ENCODE measurements around the gene ASTN1. TPM values are rescaled to one million over a fixed set of nuclear protein-coding genes. Genes with fewer than 3 reads are reported as not detected.

Gene ASTN1
- total and polyA plus RNA-seq, 9 of the 15 experiments (the other 6 are each of a cell fraction or from before 2014, with no cell fraction given): 0.05 to 0.22 (median 0.18) TPM

GRCh38 chr1:176838276-176838995 is 326.1 kb downstream of the ASTN1 start:
- no peak overlapping the region for H3K4me2 ChIP-seq (ENCODE audit: insufficient read depth, low read length)
- in situ Hi-C loops (cut with MboI) (no loop called here), intact Hi-C loops (cut with micrococcal nuclease) (no loop called here)
- FAIRE-seq (no peak), ATAC-seq (no peak), DNase-seq (ENCODE audit: extremely low read depth in 1 of 4, low spot score in 3 of 4) (no peak)
- CTCF ChIA-PET (ENCODE audit: low intra/inter-chr PET ratio): interaction anchor here (0.6 kb wide), 1 partner anchor 877 kb away, joined by 3 read pairs; no protein-coding TSS in a partner anchor
- H3K36me3 ChIP-seq (ENCODE audit: control insufficient read depth, insufficient read depth, low read length): no peaks in the 10 kb centered on the region
- no peak overlapping the region for H3K27ac ChIP-seq (ENCODE audit: extremely low read depth, low read depth, low read length)
- H2AFZ ChIP-seq (ENCODE audit: low read depth, low read length): no peak overlapping the region
- no peak overlapping the region for H3K4me3 ChIP-seq
- BruUV-seq (replicated peaks): no TSS peak
- 3% methylated on average over 5 of the region's 5 CpGs for WGBS (ENCODE audit: insufficient coverage, low coverage, missing lambda C conversion rate)
- H3K9me1 ChIP-seq (ENCODE audit: control insufficient read depth, insufficient read depth, low read length): no peaks in the 10 kb centered on the region
- H3K4me1 ChIP-seq (replicated peaks in 1 of 2; ENCODE audit: control insufficient read depth in 2 of 2, insufficient read depth in 2 of 2, low read length in 2 of 2): no peaks in the 10 kb centered on the region
- TF ChIP-seq, protein P1, sequence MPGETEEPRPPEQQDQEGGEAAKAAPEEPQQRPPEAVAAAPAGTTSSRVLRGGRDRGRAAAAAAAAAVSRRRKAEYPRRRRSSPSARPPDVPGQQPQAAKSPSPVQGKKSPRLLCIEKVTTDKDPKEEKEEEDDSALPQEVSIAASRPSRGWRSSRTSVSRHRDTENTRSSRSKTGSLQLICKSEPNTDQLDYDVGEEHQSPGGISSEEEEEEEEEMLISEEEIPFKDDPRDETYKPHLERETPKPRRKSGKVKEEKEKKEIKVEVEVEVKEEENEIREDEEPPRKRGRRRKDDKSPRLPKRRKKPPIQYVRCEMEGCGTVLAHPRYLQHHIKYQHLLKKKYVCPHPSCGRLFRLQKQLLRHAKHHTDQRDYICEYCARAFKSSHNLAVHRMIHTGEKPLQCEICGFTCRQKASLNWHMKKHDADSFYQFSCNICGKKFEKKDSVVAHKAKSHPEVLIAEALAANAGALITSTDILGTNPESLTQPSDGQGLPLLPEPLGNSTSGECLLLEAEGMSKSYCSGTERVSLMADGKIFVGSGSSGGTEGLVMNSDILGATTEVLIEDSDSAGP (CRISPR knock-in tag; IDR thresholded peaks at IDR 0.05): no peak
- no peak for TF ChIP-seq HIVEP1 (CRISPR knock-in tag; IDR thresholded peaks at IDR 0.05)
- no peak for TF ChIP-seq CHD4 (IDR thresholded peaks at IDR 0.05; ENCODE audit: insufficient read depth, insufficient replicate concordance, low read depth, low read length, poor library complexity, severe bottlenecking)
- TF ChIP-seq STAT6 (CRISPR knock-in tag; IDR thresholded peaks at IDR 0.05): no peak
- TF ChIP-seq ZNF3 (CRISPR knock-in tag; IDR thresholded peaks at IDR 0.05): no peak
- TF ChIP-seq TCF7L2 (IDR thresholded peaks at IDR 0.05; ENCODE audit: low read depth, low read length): no peak
- TF ChIP-seq NCOA4 (IDR thresholded peaks at IDR 0.05; ENCODE audit: partially characterized antibody): no peak
- no peak for TF ChIP-seq FOXA3 (CRISPR knock-in tag; conservative IDR thresholded peaks at IDR 0.05 in 1 of 2, IDR thresholded peaks at IDR 0.05 in 1 of 2)
- no peak for TF ChIP-seq ZNF347 (CRISPR knock-in tag; IDR thresholded peaks at IDR 0.05; ENCODE audit: low read depth)
- peaks cover 6 to 14% of the 10 kb centered on the region in 2 experiments; a peak in 4 of 5 replicates for H3K27me3 ChIP-seq (ENCODE audit: control insufficient read depth in 2 of 2, insufficient read depth in 2 of 2, low read length in 2 of 2)
- no peaks in the 10 kb centered on the region for H4K20me1 ChIP-seq (replicated peaks; ENCODE audit: control insufficient read depth, insufficient read depth, low read length)
- H3K79me2 ChIP-seq (ENCODE audit: control insufficient read depth, insufficient read depth, low read length): no peaks in the 10 kb centered on the region
- no peaks in the 10 kb centered on the region for H3K9me3 ChIP-seq (replicated peaks; ENCODE audit: control insufficient read depth, insufficient read depth, low read depth, low read length)
- POLR2A ChIA-PET: no interaction called here
- no peak overlapping the region for H3K9ac ChIP-seq (ENCODE audit: insufficient read depth in 1 of 2, low read depth in 2 of 2, low read length in 2 of 2)

Data from K562 (cell line).